ELR (cell line): ENCODE data around the gene CCSER1.
A peak's percentile ranks its signal among the peaks of the same experiment; 100 is the strongest.
"Not testable (repeated sequence)": the region's sequence is repeated elsewhere in the genome, so short reads cannot be mapped to it uniquely, and the experiment has no call there.

Source experiments
- DNase-seq: peaks from one replicate; pipeline ENCODE4 v3.0.0-alpha.2; 2015; ENCODE audit warnings: low read depth

Gene CCSER1

DNA sequence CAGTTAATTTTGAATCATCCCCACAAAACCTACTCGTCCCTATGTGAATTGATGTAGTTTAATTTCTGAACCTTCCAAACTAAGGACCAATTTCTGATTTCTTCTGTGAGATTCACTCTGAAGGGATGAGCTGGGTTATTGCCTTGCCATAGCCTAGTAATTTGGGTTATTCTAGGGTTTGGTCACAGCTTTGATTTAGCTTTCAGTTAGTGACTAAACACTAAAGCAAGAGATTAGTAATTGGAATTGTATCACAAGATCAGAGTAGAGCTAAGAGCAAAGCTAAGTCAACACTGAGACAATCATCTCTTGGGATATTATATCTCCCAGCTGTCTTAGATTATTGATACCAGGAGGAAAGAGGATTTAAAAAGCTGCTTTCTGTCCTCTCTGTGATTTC, 588.0 kb downstream of the CCSER1 start:
- DNase-seq = no peak

DNA sequence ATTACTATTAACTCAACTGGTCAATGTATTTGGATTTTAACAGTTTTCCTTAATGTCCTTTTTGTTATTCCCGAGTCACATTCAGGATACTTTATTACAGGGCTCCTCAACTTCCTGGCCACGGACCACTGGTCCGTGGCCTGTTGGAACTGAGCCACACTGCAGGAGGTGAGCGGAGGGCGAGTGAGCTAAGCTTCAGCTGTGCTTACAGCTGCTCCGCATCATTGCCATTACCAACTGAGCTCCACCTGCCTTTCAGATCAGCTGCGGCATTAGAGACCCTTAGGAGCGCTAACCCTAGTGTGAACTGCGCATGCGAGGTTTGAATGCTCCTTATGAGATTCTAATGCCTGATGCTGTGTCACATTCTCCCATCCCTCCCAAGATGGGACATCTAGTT, 591.7 kb downstream of the CCSER1 start:
- no peak for DNase-seq

DNA sequence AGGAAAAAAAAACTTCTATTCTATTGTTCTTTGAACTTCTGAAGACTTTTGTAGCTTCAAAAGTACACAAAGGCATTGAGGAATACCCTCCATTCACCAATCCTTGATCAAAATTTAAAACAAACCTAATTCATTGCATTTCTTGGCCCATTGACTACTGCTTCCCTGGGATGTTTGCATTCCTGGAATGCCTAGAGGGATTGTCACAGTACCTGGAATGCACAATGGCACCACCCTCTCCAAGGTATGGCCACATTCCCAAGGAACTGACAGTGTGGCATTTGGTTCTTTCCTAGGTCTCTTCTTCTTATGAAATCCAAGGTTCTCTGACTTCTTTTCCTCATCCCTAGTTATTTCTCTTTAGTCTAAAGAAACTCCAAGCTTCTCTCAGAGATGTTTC, 600.7 kb downstream of the CCSER1 start:
- DNase-seq = no peak

DNA sequence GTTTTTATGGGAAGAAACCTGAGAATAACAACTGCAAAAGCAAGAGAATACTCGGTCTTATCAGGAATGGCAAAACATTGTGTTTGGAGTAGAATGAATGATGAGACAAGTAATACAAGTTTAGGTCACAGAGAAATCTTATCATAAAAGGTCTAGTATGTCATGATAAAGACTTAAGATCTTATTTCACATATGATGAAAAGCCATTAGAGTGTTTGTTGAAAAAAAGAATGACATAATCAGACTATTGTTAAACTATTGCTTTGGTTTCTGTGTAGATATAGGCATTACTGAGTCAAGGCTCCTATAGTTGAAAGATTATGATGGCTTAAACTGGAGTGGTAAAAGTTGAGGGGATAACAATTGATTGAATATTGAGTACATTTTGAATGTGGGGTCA, 603.6 kb downstream of the CCSER1 start:
- no peak for DNase-seq

DNA sequence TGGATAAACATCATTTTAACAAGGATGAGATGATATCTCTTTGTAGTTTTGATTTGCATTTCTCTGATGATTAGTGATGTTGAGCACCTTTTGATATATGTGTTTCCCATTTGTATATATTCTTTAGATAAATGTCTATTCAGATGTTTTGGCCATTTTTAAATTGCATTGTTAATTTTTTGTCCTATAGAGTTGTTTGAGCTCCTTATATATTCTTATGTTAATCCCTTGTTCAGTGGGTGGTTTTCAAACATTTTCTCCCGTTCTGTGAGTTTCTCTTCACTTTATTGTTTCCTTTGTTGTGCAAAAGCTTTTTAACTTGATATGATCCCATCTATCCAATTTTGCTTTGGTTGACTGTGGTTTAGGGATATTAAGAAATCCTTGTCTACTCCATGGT, 606.0 kb downstream of the CCSER1 start:
- no peak for DNase-seq

DNA sequence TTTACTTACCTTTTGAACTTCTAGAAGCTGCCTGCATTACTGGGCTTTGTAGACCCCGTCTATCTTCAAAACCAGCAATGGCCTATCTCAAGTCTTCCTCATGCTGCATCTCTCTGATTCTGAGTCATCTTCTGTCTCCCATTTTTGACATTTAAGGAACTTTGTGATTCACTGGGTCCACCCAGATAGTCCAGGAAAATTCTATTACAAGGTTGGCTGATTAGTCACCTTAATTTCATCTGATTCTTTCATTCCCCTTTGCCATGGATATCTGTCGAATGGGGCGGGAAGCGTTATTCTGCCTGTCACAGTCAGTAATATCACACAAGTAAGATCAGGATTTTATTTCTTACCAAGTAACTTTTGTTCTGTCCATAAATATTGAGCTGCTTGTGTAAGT, 618.0 kb downstream of the CCSER1 start:
- DNase-seq = peak; percentile 1

DNA sequence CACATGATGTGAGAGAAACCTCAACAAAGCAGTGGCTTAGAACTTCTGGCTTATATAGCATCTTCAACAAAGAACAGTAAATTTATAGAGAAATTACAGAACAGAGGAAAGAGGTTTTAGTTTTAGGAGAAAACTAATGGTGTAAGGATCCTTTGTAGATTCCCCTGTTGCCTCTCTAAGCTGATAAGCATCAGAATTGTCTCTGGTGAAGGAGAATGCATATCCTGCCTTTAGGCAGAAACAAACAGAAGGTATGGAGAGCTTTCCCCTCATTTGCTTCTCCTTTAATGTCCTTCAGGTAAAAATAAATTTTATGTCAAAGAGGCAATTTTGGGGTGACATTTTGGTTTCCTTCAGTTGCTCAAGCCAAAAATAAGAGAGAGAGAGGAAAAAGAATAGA, 625.9 kb downstream of the CCSER1 start:
- no peak for DNase-seq

DNA sequence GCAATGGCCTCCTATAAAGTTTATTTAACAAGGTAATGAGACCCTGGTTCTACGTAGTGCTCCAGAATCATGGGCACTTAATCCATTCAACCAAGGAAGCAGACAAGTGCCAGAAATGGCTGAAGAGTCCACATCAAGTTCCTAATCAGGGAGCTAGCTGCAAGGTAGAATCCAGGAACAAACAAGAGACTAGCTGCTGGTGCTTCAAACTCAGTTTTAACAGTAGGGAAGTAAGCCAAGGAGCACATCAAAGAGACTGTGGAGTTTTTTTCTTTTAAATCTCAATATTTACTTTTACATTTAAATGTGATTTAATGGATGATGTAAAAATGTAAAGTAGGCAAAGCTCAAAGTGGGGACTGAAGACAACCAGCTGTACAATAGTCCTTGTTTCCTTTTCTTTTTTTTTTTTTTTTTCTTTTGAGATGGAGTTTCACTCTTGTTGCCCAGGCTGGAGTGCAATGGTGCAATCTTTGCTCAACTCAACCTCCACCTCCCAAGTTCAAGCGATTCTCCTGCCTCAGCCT, 630.4 kb downstream of the CCSER1 start:
- no peak for DNase-seq

DNA sequence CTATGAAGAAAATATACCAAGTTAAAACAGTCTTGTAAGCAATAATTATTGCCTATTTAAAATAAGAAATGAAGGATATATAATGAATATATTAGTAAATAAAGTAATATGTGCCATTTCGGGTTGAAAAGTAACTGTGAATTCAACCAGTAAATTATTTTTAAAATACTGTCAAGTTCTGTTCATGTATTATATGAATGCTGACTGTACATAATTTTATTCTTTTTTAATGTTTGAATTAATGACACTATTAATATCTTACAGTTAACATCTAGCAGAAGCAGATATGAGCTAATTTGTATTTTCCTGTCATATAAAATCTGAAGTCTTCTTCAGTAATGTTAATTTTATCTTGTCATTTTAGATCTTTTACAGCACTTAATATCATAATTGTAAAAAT, 632.9 kb downstream of the CCSER1 start:
- DNase-seq = no peak

DNA sequence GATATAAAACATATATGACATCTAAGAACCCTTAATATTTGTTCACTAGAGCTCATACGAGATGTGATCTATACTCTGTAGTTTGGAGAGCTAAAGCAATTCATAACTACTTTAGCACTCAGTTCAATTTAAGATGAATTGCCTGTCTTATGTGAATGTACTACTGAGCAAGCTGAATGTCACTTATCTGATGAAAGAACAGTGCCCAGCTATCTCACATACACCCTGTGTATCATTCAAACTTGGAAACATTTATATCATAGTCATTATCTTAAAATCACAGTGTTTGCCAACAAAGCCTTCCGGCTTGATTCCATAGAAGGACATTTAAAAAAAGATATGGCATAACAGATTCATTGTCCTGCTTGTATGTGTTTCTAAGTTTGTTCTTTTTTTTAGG, 639.6 kb downstream of the CCSER1 start:
- no peak for DNase-seq

DNA sequence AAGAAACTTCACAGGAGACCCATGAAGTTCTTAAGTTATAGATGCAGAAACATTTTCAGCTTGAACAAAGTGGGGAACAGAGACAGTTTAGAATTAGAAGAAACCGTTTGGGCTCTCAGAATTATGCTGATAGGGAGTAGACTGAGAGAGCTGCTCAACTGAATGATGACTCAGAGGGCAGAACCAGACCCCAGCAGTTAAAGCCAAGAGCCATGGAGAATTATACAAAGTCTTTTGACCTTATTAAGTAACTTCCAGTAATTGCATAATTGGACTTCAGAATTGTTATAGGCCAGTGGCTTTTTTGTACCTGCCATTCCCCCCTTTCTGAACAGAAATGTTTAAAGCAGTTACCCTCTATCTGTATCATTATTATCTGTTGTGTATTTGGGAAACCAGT, 642.1 kb downstream of the CCSER1 start:
- no peak for DNase-seq

DNA sequence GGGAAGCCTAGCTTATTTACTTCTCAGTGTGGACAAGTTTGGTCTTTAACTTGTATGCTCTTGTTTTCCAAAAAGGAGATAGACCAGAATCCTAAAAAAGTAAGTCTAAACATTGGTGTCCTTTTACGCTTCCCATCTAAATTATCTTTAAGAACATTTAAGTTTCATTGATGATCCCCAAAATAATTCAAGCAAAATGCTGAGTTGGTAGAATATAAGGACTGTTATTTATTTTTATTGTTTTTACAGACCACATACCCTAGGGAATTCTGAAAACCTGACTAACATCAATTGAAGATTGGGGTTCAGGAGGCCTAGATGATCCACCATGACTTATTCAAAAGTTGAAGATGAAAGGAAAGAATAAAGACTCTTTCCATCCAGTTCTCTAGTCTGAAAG, 653.0 kb downstream of the CCSER1 start:
- no peak for DNase-seq

DNA sequence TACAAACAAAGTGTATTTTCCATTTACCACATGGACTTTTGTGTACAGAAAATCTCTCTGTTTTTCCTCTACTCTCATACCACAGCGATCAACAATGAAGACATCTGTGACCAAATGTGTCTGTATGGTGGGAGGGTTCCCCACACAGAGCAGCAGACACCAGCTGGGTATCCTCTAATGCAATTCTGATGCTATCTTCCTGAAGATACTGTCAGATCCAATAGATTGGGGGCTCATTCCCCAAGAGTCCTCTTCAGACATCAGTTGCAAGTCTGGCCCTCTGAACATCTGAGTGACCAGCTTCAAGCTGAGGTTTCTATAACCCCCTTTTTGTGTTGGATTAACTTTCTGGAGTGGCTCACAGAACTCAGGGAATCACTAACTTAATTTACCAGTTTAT, 659.4 kb downstream of the CCSER1 start:
- DNase-seq = no peak

DNA sequence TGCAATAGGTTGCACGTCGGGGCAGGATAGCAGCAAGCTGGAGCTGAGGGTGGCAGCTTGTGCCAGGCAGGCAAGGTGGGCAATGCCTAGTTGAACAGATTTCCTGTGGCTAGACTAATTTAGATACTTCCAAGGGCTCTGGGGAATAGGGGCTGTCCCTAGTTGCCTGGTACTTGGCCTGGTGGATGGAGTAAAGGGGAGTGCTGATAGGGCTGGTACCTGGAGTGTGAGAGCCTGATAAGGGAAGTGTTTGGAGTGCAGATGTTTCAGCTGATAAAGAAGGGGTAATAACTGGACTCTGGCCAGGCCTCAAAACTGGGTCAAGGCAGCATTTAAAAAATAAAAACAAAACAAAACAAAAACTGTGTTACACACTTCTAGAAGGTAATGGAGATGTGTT, 665.5 kb downstream of the CCSER1 start:
- no peak for DNase-seq

DNA sequence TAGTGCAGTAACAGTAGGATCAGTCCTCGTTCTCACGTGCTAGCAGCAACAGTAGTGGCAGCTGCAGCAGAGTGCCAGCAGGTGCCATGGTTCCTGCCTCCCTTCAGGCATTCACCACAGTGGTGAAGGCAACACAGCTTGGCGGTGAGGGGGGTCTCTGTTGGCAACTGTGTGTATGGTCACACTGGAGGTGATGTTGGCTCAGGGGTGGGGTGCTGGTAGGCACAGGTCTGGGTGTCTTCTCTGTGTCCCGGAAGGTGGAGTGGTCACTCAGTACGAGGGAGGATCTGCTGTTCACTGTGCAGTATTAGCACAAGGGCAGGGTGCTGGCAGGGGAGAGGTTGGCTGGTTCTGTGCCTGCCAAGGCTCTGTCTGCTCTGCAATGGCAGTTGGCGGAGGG, 671.8 kb downstream of the CCSER1 start:
- no peak for DNase-seq

DNA sequence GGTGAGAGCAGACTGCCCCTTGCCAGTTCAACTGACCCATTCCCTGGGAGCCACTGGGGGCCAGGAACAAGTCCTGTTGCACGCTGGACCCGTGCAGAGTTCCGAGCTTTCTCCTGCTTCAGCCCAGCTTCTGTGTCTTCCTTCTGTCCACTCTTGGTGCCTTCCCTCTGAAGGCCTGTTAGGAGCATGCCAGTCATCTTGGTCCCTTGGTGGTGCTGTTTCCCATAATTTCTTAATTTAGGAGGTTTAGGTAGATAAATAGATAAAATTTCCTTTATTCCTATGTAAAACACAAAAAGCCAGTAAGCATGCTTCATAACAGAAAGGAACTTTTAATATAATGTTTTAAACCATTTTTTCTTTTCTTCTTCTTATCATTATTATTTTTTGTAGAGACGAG, 672.7 kb downstream of the CCSER1 start:
- no peak for DNase-seq

DNA sequence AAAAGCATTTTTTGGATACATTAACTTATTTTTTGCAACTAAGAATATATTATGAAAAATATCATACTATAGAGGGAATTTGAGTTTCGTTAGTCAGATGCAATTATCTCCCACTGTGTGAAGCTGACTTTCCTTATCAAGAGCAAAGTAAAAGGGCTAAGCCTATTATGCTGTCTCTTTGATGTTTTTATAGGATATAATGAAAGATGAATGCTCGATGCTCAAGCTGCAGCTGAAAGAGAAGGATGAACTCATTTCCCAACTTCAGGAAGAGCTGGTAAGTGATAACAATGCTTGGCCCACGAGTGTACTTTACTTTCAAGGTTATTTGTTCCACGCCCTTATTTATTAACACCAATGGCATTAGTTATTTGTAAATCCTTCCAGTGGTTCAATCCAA, 688.4 kb downstream of the CCSER1 start:
- DNase-seq = no peak

DNA sequence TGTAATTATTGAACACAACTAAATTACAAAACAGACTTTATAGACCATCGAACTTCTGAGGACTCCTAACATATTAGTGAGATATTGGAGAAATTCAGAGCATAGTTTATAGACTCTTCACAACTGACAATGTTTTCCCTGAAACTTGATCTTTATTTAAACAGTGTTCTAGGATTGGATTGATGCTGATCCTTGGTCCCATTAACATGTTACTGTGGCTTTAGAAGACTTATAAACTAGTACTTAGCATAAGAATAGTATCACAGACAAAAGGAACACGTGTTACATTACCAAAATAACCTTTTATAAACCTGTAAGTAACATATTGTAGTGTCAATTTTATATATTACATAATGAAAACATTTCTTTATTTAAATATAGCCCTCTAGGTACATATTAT, 689.6 kb downstream of the CCSER1 start:
- no peak for DNase-seq

DNA sequence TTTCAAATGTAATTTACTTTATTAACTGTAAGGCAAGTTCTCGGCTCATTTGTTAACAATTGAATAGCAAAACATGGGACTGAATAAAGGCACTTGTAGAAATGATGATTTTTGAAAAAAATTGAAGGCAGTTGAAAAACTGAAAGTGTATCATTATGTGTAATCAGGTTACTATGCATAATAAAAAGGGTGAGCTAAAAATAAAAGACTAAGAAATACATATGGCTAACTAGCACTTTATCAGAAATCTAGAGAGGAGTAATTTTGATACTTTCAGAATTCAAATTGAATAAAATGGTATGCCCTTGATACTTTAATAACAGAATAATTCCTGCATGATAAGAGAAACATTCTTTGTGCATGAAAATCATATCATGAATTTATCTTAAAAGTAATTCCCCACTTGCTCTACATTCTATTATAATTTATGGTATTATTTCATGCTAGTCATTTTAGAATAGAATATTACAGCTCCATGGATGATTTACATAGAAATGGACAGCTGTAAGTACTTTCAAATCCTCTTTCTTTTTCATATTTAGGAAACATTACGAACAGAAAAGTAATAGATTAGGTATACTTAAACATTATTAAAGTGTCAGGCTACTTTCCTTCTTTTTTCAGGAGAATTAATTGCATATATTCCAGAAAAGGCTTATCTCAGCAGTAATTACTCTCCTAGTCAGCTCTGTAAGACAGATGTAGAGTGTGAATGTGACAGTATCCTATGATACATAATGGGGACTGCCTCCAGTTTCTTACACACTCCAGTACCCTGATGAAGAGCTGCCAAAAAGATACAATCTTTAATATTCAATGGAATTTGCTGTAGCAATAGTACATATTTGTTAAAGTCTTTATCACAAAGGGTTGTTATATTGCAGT, 697.3 kb downstream of the CCSER1 start:
- no peak for DNase-seq

DNA sequence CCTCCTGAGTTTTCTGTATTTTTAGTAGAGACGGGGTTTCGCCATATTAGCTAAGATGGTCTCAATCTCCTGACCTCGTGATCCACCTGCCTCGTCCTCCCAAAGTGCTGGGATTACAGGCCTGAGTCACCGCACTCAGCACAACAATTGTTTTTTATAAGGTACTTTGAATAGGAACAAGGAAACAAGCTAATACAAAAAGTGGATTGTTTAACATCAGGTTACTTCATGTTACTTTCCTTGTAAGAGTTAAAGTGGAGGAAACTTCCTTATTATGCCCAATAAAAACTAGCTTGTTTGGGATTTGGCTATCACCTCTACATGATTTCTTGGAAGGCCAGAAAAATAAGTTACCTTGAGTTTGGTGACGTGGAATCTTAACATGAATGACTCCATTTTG, 698.7 kb downstream of the CCSER1 start:
- DNase-seq = no peak

DNA sequence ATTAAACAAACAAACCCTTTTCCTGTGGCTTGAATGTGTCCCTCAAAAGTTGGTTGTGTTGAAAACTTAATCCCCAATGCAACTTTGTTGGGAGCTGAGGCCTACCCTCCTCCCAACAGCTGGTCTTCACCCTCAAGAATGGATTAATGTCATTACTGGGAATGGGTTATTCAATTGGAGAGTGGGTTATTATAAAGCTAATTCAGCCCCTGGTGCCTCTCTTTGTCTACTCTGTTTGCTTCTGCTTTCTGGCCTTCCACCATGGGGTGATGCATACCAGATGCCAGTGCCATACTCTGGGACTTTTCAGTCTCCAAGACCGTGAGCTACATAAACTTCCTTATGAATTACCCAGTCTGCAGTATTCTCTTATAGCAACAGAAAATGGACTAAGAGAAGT, 706.5 kb downstream of the CCSER1 start:
- no peak for DNase-seq

DNA sequence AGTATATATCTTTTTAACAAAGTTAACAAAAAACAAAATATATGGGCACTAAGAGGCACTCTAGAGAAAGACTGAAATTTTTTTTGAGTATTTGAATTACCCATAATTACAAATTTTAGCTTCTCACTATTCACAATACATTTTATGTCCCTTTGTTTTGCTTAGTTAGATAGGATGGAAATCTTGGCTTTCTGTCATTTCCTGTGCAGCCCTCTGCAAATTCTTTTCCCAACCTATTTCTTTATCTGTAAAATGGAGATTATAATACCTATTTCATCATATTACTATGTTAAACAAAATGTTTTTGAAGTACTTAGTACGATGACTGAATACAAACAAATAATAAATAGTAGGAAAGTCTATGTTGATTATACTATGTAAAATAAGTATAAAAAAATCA, 710.0 kb downstream of the CCSER1 start:
- DNase-seq = no peak

DNA sequence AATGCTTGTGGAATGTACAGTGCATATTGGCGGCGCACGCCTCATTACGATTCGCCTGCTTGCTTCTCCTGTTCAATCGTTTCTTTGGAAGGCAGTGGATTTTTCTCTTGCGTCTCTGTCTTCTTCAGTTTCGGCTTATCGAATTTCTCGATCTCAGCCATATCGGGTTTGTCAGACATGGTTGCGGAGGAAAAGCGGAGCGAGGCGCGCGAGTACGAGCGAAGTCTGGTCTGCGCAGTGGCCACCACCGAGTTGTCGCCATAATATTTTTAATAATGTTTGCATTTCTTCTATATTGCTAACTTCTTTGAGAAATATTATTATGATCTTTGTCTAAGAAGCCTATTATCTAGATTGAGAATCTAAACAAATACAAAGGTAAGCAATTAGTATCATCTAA, 711.7 kb downstream of the CCSER1 start:
- not testable (repeated sequence) for DNase-seq

DNA sequence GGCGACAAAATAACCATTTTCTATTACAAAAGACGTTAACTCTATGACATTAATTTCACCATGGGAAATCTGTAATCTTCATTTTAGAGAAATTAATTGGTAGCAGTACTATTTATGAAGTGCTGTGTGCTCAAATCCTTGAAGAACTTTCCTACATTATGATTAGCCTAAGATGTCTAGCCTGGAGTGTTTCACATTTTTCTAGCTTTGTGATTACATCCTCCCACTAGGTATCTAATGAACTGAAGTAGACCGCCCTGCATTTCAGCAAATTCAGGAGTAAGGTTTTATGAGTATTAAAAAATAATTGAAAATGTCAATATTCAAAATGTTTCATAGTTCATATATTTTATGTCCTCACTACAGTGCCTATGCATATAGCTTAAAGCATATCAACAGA, 713.1 kb downstream of the CCSER1 start:
- no peak for DNase-seq
